Stimulated activated CD8-positive, alpha-beta memory T cell treated with anti-CD3 and anti-CD28 coated beads, Interleukin-2, amount 100 ng/mL, for 48 hours (primary cell): ENCODE measurements around the gene IL20RA.
"Not testable (repeated sequence)": the region's sequence is repeated elsewhere in the genome, so short reads cannot be mapped to it uniquely, and the experiment has no call there.

ENCODE experiments used
- DNase-seq, 2 donors: peaks; one replicate each; pipeline ENCODE4 v3.0.0-alpha.2; 2020; ENCODE audit warnings: low read depth in 2 of 2

IL20RA gene

DNA sequence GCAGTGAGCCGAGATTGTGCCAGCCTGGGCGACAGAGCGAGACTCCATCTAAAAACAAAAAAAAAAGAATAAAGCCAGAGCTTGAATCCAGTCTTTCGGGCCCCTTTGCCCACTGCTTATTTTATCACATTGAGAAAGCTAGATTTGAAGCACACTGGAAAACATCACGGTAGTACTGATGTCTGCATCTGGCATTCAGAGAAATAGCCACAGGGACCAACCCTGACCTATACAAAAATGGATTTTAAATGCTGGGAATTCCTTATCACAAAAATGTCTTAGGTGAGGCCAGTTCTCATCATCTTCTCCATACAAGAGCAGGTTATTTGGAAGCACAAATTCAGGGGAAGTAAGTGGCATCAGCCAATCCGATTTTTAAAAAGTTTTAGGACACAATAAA lies 73.2 kb downstream of the IL20RA start:
- no peak for DNase-seq

DNA sequence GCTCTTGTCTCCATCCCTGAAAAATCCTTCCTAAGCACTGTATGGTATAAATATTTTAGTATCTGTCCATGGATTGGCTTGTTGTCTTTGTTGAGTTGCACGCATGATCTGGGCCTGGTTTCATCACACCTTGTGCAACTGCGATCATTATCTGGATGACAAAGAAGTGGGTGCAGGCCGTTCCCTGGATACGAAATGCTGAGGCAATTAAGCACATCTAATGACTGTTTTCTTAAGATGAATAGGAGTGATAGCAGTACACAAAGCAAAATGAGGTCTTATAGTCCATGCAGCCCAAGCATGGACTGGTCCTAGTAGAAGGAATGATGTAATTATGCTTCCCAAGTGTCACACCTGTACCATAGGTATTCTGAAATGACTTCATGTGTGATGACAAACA lies 74.8 kb downstream of the IL20RA start:
- DNase-seq, result no peak

DNA sequence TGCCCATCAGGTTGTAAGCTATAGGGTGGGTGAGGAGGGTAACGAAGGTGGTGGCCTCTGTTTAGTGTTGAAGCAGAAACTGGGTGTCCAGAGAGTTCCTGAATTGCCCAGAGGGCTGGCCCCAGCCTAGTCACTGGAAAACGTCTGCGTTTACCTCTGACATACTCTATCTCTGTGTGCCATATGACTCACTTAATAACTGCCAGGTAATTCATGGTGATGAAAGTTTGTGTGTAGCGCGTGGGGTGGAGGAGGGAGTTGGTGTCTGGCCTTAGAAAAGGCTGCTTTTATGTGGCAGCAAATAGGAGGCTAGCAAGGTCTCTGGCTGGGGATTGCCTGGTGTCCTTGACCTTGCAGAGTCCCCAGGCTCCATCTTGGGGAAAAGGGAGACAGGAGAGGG lies 75.3 kb downstream of the IL20RA start:
- no peak for DNase-seq

DNA sequence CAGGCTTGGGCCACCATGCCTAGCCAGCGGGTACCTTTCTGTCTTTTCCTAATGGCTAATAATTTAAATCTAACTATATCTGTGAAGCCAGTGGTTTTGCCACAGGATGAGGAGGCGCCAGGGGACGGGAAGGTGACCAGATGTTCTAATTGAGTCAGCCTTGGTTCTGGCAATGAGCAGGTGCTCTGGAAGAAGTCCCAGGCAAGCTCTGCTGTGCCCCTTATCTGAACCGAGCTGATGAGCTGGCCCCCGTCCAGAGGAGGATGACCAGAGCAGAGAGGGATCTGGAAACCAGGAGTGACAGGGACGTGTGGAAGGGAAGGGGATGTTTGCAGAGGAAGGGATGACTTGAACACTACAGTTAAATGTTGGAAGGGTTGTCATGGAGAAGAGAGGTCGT lies 75.9 kb downstream of the IL20RA start:
- no peak for DNase-seq

DNA sequence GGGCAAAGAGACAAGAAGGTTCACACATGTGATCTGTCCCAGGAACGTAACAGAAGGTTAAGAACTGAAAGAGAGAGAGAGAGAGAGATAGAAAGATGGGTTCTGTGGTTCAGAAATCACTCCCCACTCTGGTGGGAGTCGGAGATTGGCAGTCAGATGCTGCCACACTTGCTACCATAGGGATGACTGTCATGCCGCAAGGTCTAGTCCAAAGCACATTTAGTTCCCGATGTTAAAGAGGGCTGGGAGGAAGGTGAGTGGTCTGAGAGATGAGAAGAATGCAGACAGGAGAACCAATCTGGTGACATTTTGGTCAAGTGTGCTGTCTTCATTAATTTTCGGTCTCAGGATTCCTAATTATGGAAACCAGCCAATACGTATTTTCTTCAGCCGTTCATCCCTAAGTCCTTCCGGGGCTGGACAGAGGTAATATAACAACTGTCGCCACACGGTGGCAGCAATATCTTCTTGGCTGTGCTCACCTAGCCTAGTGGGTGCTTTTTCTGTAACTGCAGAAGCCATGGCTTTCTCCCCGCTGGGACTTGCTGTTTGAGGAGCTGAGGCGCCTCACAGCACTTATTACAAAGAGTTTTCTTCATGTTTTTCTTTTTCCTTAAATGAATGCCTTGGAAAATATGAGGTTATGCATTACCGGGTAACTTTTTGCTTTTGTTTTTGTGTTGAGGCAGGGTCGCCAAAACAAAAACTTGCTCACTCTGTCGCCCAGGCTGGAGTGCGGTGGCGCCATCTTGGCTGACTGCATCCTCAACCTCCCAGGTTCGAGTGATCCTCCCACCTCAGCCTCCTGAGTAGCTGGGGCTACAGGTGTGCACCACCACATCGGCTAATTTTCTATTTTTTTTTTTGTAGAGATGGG lies 76.7 kb downstream of the IL20RA start:
- peak; percentile 40 to 55 for DNase-seq

DNA sequence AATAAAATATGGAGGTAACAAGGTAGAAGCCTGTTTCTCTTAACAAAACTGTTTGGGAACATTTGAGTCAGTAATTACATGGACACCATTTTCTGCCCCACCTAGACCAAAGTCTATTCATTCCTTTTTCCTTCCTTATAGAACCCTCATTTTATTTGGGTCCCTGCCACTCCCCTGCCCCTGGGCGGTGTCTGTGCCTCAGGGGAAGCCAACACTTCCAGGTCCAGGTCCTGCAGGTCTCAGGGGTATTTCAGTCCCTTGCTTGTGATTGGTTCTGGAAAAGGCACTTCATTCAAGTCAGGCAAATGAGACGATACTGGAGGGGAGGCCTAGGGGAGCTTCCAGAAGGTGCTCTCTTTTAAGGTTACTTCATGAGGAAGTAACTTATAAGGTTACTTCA lies 80.4 kb downstream of the IL20RA start:
- DNase-seq, result no peak

DNA sequence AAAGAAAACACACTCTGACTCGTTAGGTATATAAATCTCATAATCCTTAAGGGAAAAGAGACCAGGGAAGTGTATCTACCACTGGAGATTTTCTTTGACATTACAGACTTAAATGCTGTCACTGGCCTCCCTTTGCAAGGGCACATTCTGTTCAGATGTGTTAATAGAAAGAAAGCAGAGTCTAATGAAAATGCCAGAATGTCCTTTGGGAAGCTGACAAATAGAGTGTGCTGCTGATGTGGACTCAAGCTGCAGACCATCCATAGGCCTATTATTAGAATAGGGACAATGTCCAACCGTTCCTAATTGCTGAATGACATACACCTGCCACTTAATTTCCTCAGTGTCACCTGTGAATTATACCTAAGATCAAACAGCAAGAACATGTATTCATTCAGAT lies 81.5 kb downstream of the IL20RA start:
- no peak for DNase-seq

DNA sequence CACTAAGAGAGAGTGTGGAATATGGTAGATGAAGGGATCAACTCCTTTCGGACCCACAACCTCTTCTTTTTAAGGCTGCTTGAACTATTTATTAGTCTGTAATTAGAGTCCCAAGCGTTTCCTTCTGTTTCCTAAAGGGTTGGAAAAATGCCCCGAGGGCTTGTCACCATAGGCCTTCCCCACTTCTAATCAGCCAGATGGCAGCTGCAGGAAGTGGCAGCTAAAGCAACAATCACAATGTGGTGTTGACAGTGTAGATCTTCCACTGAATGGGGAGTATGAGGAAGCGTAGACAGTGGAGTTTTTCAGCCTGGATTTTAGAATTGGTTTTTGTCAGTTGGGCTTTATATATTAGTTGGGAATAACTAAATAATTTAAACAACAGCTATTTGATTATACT lies 82.1 kb downstream of the IL20RA start:
- DNase-seq, result no peak

DNA sequence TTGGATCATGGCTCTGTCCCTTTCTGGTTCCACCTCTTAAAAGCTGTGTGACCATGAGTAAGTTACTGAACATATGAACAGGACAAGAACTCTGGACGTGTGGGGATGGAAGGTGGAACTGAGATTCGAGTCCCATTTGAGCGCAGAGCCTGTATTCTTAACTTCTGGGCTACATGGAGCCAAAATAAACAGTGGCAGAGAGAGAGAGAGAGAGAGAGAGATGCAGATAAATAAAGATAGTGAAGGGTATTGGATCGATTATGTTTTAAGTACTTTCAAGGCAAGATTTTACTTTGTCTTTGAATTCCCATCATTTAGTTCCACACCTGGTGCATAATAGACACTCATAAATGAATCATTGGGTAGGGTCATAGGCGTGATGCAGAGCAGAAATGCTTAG lies 82.9 kb downstream of the IL20RA start:
- DNase-seq, result no peak

DNA sequence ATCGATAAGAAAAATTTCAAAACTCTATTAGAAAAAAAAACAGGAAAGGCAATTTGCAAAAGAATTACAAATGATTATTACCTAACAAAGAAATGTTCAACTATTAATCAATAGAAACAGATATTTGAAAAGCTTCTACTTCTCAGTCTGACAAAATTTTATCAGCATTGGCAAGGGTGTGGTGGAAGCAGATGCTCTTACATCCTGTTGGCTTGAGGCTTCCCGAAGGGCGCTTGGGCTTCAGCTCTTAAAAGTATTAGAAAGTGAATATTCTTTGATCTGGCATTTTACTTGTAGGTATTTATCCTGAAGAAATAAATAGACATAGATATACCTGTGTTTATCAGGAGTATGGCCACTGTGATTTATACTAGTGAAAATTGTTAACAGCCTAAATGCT lies 84.0 kb downstream of the IL20RA start:
- DNase-seq, result no peak

DNA sequence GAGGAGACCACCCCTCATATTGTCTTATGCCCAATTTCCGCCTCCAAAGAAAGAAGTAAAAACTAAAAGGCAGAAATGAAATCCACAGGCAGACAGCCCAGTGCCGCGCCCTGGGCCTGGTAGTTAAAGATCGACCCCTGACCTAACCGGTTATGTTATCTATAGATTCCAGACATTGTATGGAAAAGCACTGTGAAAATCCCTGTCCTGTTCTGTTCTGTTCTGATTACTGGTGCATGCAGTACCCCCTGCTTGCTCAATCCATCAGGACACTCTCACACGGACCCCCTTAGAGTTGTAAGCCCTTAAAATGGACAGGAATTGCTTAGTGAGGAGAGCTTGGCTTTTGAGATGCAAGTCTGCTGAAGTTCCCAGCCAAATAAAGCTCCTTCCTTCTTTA lies 84.8 kb downstream of the IL20RA start:
- DNase-seq, result not testable (repeated sequence)

DNA sequence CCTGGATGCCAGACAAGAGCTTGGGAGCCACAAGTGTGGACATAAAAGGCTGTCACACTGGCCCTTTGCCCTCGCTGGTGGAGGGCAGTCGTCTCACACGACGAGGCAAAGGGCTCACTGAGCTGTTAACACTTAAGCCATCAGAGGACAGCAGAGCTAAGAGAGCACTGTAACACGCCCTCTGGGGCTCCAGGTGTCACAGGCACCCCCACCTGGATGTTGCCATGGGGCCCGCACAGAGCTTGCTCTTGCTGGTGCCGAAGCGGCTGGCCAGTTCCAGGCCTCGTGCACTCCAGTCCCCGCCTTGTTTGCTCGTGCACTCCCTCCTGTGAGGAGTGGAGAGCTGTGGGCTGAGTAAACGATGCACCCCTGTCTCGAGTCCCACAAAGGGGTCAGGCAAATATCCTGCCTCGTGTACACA lies 85.3 kb downstream of the IL20RA start:
- no peak for DNase-seq

DNA sequence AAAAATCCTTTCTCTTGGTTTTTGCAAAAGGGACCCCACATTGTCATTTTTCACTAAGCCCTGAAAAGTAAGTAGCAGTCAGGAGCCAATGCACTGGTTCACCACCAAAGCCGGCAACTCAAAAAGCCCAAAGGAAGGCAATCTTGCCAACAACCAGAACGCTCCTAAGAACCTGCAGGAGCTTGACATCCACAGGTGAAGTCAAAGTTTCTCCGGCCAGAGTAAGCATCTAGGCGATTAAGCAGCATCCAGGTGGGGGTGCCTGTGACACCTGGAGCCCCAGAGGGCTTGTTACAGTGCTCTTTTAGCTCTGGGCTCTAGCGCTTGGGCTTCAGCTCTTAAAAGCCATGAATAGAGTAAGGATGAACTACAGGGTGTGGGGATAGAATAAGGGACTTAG lies 86.6 kb downstream of the IL20RA start:
- no peak for DNase-seq

DNA sequence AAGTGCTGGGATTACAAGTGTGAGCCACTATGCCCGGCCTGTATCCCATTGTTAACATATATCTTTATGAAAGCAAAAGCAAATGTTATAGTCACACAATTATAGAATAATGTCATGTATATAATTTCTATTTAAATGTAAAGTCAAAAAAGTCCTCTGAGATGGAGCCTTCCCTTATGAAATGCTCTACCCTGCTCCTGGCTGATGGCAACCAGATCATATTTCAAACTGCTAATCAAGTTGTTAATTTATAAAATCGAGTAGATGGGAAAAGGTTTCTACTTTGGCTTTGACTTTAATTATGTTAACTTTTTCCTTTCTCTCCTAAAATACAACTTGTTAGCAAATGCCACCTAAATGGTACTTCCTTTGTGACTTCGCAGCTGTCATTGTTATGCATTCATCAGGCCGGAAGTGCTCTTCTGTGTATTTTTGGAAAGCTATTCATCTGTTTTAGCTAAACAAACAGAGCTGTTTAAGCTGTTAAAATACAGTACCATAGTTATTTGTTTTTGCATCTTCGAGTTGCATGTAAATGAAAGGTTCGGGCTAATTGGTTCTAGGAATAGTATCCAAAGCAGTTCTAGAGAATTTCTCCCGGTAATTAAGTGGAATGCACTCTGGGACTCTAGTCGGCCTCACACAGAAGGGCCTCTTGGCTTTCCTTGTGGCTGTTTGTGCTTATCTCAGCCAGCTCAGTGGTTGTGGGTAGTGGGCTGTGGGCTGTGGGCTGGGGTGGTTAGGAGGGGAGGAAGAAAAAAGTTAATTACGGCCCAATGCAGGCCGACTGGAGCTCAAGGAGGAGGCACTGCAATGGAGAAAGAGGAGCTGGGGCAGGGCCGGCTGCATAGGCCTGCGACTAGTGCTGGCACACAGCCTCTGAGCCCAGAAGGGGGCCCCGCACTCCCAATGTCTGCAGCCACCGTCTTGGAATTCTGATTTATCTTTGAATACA lies 87.9 kb downstream of the IL20RA start:
- DNase-seq, result no peak

DNA sequence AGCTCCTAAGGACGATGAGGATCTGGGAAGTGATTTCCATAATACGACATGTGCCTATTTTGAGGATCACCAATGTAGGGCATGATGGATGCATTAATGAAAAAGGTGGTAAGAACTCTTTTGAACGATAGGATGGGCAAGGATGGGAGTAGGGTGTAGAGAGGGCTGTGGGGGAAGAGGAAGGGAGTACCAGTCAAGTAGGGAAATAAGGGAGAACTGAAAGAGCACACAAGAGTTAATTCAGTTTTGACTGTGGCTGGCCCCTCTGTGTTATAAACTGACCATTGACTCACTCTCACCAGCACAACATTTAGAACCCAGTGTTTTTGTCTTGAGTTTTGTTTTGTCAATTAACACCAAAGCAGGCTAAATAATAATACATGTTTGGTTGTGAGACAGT lies 89.6 kb downstream of the IL20RA start:
- no peak for DNase-seq

DNA sequence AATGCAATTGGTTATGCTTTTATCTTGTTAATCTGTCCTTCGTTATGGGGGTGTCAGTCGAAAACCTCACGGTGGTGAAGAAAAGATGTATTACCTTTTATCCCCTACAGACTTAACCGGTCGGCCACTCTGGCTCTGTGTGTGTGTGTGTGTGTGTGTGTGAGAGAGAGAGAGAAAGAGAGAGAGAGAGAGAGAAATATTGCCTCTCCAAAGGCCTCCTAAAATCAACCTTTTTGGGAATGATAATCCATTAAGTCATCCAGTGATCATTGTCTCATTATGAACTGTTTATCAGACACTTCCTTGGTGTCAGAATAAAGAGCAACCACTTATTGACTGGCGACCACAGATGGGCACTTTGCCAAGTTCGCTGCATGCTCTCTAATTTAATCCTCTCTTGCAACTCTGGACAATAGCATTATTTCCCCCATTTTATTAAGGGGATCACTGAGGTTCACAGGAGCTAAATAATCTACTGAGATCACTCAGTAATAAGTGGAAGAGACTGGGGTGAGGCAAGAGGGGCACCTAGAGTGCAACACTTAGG lies 92.0 kb downstream of the IL20RA start:
- no peak for DNase-seq

DNA sequence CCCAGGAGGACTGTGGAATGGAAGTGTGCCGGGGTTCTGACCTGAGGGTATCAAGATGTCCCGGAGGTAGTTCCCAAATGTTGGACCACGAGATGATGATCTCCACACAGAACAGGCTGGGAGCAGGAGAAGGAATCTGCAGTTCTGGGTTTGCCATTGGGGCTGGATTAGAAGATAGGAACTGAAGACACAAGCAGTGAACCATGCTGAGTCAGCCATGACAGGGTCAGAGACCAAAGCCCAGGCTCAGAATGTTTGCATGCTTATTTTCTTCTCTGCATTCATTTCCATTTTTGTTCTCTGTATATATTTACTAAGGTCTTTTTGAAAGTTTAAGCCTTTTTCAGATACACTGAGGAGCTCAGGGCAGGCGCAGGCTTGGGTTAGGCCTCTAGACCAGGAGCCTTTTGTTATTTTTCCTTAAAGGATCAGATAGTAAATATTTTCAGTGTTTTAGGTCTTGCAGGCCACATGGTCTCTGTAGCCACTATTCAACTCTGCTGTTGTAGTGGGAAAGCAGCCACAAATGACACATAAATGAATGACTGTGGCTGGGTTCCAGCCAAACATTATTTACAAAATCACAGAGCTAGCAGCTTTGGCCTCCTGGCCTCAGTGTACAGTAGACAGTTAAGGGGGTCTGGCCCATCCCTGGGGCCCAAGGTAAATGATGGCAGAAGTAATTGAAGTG lies 94.2 kb downstream of the IL20RA start:
- no peak for DNase-seq
